Activated CD4-positive, alpha-beta T cell treated with anti-CD3 and anti-CD28 coated beads, Interleukin-2, amount 10 ng/mL, durations not matched to agents 24 days and 14 days (primary cell): Measurements from ENCODE around the gene MCUR1. TPM values are rescaled to one million over a fixed set of nuclear protein-coding genes. Genes with fewer than 3 reads are reported as not detected.
"Not testable (repeated sequence)": the region's sequence is repeated elsewhere in the genome, so short reads cannot be mapped to it uniquely, and the experiment has no call there.

Source experiments
- DNase-seq: peaks from one replicate; pipeline ENCODE4 v3.0.0; 2022
- H3K27ac Mint-ChIP-seq: one replicate; pipeline ENCODE4 v1.8.0; 2022; ENCODE audit warnings: mild to moderate bottlenecking, mixed read lengths
- H3K27me3 Mint-ChIP-seq: one replicate; pipeline ENCODE4 v1.8.0; 2022; ENCODE audit warnings: mixed read lengths
- H3K36me3 Mint-ChIP-seq: one replicate; pipeline ENCODE4 v1.8.0; 2022; ENCODE audit warnings: low read depth, mild to moderate bottlenecking, mixed read lengths
- H3K4me1 Mint-ChIP-seq: one replicate; pipeline ENCODE4 v1.8.0; 2021; ENCODE audit warnings: mixed read lengths
- H3K4me3 Mint-ChIP-seq: one replicate; pipeline ENCODE4 v1.8.0; 2022; ENCODE audit warnings: mild to moderate bottlenecking, moderate library complexity, mixed read lengths
- H3K9me3 Mint-ChIP-seq: one replicate; pipeline ENCODE4 v1.8.0; 2021; ENCODE audit warnings: mixed read lengths
- intact Hi-C: fragments of 100-400 bp; cut with micrococcal nuclease; formaldehyde crosslinking; loops from one replicate; pipeline ENCODE4 v1.15.1; 2023
- total RNA-seq: library from RNA; stranded (reverse); gene quantifications from 2 replicates; pipeline ENCODE4 v1.2.3, GENCODE V29; 2022

Gene MCUR1
- total RNA-seq, 1 donor from 2014 or later, result 43.7 TPM

DNA sequence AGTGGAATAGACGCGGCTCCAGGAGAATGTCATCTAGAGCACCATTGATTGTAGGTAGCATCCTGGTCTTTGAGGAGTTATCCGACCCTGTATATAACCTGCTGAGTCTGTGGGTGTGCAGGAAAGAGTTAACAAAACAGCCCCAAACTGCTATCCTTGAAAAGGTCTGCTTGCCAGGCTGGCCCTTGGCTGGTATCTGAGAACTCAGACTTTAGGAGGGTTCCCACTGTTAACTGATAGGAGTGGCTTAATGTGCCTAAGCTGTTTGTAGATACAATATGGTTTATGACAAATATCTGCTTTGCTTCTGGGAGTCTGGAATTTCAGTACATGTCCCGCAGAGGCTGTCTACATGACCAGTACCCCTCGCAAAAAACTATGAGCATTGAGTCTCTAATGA, 27.6 kb upstream of the MCUR1 start:
- intact Hi-C loops, result no loop called here
- no peaks in the 10 kb centered on the region for H3K36me3 Mint-ChIP-seq
- no peak overlapping the region for H3K4me3 Mint-ChIP-seq
- peaks cover under 1% of the 10 kb centered on the region for H3K9me3 Mint-ChIP-seq
- peaks cover 4% of the 10 kb centered on the region for H3K27me3 Mint-ChIP-seq
- H3K27ac Mint-ChIP-seq, result no peak overlapping the region
- DNase-seq, result no peak
- peaks cover 4% of the 10 kb centered on the region for H3K4me1 Mint-ChIP-seq

DNA sequence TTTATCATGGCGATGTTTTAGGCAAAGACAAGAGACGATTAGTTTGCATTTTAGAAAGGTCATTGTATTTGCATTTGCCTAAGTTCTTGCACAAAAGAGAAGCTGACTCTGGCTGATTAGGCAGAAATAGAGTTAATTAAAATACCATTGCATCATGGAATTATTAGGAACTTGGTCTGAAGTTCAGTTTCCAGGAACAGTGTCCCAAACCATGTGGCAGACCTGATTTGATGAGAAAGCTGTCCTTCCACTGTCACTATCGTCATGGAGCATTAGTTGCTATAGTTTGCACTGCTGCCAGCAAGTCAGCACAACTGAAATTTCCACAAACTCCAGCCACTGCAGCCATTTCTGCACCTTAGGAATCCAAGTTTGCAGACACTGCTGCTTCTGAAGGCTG, 24.3 kb upstream of the MCUR1 start:
- intact Hi-C loops, result no loop called here
- Mint-ChIP-seq H3K4me3 (no peak overlapping the region), H3K27me3 (peaks cover 10% of the 10 kb centered on the region), H3K4me1 (peaks cover 4% of the 10 kb centered on the region), H3K36me3 (no peaks in the 10 kb centered on the region), H3K27ac (no peak overlapping the region), H3K9me3 (peaks cover 6% of the 10 kb centered on the region)
- no peak for DNase-seq

DNA sequence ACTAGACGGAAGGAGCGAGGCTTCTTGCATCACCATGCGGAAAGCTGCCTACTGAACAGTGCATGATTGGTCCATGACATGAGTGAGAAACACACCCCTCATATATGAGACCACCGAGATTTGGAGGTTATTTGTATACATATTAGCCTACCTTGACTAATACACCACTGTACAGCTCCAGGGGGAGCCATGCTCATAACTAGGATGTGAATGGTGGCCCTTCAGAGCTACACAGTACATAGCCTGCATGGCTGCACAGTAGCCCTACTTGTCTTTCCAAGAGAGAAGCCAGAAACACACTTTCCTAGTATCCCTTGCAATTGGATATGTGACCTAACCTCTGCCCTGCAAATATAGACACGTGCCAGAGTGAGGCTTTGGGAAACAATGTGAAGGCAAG, 21.8 kb upstream of the MCUR1 start:
- intact Hi-C loops, result no loop called here
- no peaks in the 10 kb centered on the region for H3K36me3 Mint-ChIP-seq
- peaks cover 8% of the 10 kb centered on the region for H3K9me3 Mint-ChIP-seq
- H3K4me1 Mint-ChIP-seq, result peaks cover 2% of the 10 kb centered on the region
- H3K4me3 Mint-ChIP-seq, result no peak overlapping the region
- no peak overlapping the region for H3K27ac Mint-ChIP-seq
- DNase-seq, result no peak
- H3K27me3 Mint-ChIP-seq, result peaks cover 10% of the 10 kb centered on the region

DNA sequence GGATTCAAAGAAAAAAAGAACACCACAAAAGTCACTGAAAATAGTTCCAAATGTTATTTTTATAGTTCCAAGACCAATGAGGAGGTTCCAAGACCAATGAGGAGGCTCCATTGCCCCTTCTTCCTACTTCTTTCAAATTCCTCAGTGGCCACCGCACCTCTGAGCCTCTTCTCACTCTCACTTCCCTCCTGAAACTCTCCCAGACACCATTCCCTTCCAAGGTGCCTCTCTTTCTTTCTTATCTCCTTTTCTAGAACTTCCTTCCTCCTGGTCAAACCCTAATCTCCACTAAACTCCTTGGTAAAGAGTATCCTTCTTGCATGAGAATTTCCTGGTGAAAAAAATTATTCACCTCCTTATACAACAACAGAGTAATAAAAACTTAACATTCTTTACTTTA, 20.4 kb upstream of the MCUR1 start:
- peaks cover 10% of the 10 kb centered on the region for H3K27me3 Mint-ChIP-seq
- peaks cover 2% of the 10 kb centered on the region for H3K4me1 Mint-ChIP-seq
- no peak overlapping the region for H3K4me3 Mint-ChIP-seq
- H3K27ac Mint-ChIP-seq, result no peak overlapping the region
- no peak for DNase-seq
- H3K36me3 Mint-ChIP-seq, result no peaks in the 10 kb centered on the region
- H3K9me3 Mint-ChIP-seq, result peaks cover 8% of the 10 kb centered on the region
- intact Hi-C loops, result no loop called here

DNA sequence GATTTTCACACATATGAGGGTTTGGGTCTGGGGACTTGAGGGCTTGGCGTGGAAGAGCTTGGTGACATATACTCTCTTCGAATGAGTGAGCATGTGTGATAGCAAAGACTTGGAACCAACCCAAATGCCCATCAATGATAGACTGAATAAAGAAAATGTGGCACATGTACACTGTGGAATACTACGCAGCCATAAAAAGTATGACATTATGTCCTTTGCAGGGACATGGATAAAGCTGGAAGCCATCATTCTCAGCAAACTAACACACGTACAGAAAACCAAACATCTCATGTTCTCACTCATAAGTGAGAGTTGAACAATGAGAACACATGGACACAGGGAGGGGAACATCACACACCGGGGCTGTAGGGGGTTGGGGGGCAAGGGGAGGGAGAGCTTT, 19.7 kb upstream of the MCUR1 start:
- peaks cover 10% of the 10 kb centered on the region for H3K27me3 Mint-ChIP-seq
- intact Hi-C loops, H3K4me1 Mint-ChIP-seq, DNase-seq, H3K27ac Mint-ChIP-seq, H3K36me3 Mint-ChIP-seq, H3K9me3 Mint-ChIP-seq, H3K4me3 Mint-ChIP-seq: not testable (repeated sequence)

DNA sequence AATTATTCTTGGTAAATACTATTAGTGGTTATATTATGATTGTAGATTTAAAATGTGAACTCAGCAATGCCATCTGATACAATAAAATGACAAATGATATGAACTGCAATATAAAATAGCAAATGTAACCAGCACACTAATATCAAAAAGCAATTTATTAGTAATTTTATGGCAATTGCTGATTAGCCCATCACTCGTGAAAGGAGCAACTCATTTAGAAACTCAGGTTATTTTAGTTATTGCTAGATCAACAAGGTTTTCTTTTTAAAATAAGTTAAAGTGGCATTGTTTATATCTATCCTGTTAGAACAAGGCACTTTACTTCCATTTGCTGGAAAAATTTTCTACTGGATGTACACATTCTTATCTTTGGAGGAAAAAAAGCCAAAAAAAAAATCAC, 18.4 kb upstream of the MCUR1 start:
- H3K27me3 Mint-ChIP-seq, result peaks cover 13% of the 10 kb centered on the region
- H3K9me3 Mint-ChIP-seq, result peaks cover 8% of the 10 kb centered on the region
- no peaks in the 10 kb centered on the region for H3K36me3 Mint-ChIP-seq
- H3K4me1 Mint-ChIP-seq, result peaks cover 2% of the 10 kb centered on the region
- DNase-seq, result no peak
- no peak overlapping the region for H3K27ac Mint-ChIP-seq
- H3K4me3 Mint-ChIP-seq, result no peak overlapping the region
- intact Hi-C loops, result no loop called here

DNA sequence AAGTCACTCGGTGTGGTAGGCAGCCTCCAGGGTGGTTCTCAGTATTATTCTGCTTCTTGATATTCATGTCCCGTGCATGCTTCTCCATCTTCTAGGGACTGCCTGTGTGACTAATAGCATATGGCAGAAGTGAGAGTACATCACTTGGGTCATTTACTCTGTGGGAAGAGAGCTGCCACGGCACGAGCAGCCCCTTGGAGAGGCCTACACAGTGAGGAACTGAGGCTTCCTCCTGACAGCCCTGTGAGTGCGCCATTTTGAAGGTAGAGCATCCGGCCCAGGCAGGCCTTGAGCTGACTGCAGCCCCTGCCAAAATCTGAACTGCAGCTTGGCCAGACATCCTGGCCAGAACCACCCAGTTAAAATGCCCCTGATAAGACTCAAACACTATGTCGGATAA, 17.3 kb upstream of the MCUR1 start:
- peaks cover 3% of the 10 kb centered on the region for H3K4me1 Mint-ChIP-seq
- H3K9me3 Mint-ChIP-seq, result peaks cover 4% of the 10 kb centered on the region
- H3K36me3 Mint-ChIP-seq, result no peaks in the 10 kb centered on the region
- no peak overlapping the region for H3K4me3 Mint-ChIP-seq
- no peak overlapping the region for H3K27ac Mint-ChIP-seq
- peaks cover 11% of the 10 kb centered on the region for H3K27me3 Mint-ChIP-seq
- intact Hi-C loops, result no loop called here
- DNase-seq, result no peak

DNA sequence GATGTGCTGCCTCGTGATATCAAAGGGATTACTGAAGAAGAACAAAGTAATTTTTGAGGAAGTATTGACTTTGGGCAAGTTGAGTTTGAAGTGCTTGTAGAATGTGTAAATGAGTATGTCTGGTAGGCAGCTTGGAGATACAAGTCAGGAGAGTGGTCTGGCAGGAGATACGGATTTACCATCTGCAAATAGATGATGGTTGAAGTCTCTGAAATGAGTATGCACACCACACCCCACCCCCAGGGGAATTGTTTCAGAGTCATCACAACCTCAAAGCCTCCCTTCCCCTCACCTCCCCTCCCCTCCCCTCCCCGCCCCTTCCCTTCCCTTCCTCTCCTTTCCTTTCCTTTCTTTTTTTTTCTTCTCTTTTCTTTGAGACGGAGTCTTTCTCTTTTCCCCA, 16.4 kb upstream of the MCUR1 start:
- H3K4me1 Mint-ChIP-seq, result peaks cover 3% of the 10 kb centered on the region
- H3K27ac Mint-ChIP-seq, result no peak overlapping the region
- H3K27me3 Mint-ChIP-seq, result peaks cover 11% of the 10 kb centered on the region
- intact Hi-C loops, result no loop called here
- H3K36me3 Mint-ChIP-seq, result no peaks in the 10 kb centered on the region
- H3K4me3 Mint-ChIP-seq, result no peak overlapping the region
- DNase-seq, result no peak
- H3K9me3 Mint-ChIP-seq, result peaks cover 4% of the 10 kb centered on the region

DNA sequence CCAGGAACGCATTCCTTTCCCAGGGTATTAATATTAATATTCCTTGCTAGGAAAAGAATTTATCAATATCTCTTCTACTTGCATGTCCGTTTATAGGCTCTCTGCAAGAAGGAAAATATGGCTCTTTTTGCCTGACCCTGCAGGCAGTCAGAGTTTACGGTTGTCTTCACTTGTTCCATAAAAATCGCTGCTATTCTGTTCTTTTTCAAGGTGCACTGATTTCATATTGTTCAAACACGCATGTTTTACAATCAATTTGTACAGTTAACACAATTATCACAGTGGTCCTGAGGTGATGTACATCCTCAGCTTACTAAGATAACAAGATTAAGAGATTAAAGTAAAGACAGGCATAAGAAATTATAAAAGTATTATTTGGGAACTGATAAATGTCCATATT, 15.1 kb upstream of the MCUR1 start:
- H3K27me3 Mint-ChIP-seq, H3K27ac Mint-ChIP-seq, H3K4me3 Mint-ChIP-seq, intact Hi-C loops, H3K36me3 Mint-ChIP-seq, H3K9me3 Mint-ChIP-seq, DNase-seq, H3K4me1 Mint-ChIP-seq: not testable (repeated sequence)

DNA sequence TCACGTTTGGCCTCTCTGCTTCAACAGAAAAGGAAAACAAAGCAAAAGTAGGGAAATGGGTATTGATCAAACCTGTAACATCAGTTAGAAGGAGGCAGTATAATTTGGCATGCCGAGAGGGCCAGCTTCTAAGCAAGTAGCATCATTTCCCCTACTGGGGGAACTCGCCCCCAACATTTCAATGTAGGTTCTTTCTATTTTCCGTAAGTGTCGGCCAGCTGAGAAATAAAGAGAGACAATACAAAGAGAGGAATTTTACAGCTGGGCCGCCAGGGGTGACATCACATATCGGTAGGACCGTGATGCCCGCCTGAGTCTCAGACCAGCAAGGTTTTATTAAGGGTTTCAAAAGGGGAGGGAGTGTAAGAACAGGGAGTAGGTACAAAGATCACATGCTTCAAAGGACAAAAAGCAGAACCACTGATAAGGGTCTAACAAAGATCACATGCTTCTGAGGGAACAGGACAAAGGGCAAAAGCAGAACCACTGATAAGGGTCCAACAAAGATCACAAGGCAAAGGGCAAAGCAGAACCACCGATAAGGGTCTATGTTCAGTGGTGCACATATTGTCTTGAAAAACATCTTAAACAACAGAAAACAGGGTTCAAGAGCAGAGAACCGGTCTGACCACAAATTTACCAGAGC, 14.4 kb upstream of the MCUR1 start:
- DNase-seq, H3K36me3 Mint-ChIP-seq, intact Hi-C loops, H3K4me3 Mint-ChIP-seq, H3K27ac Mint-ChIP-seq, H3K4me1 Mint-ChIP-seq, H3K9me3 Mint-ChIP-seq: not testable (repeated sequence)
- peaks cover 10% of the 10 kb centered on the region for H3K27me3 Mint-ChIP-seq

DNA sequence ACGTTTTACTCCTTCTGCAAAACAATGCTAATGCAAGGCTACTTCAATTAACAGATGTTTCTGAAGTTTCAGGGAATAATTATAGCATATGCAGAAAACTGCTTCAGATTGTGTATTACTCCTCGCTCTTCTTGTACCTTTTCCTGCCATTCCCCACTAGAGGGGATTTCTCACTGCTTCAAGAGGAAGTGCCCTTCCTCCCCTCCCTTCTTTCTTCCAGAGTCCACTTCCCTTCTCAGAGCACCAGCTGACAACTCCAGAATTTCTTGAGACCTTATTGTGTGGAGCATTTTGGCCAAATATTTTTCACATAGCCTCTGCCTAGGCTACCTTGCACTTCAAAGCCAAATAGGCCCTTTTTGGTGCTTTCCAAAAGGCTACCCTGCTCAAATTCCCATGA, 12.7 kb upstream of the MCUR1 start:
- peaks cover 3% of the 10 kb centered on the region for H3K4me1 Mint-ChIP-seq
- no peak overlapping the region for H3K4me3 Mint-ChIP-seq
- peaks cover 17% of the 10 kb centered on the region for H3K27me3 Mint-ChIP-seq
- no peak overlapping the region for H3K27ac Mint-ChIP-seq
- DNase-seq, result no peak
- no peaks in the 10 kb centered on the region for H3K9me3 Mint-ChIP-seq
- intact Hi-C loops, result no loop called here
- no peaks in the 10 kb centered on the region for H3K36me3 Mint-ChIP-seq

DNA sequence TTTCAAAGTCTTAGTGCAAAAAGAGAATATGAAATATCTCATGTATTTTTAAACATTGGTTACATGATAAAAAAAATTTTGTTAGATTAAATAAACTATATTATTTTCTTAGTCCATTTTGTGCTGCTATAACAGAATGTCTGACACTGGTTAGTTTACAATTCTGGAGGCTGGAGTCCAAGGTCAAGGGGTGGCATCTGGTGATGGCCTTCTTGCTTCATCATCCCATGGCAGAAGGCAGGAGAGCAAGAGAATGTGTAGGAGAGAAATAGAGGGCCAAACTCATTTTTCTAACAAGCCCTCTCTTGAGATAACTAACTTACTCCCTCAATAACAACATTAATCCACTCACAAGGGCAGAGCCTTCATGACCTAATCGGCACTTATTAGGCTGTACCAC, 11.5 kb upstream of the MCUR1 start:
- H3K36me3 Mint-ChIP-seq, result no peaks in the 10 kb centered on the region
- intact Hi-C loops, result no loop called here
- no peak for DNase-seq
- no peak overlapping the region for H3K27ac Mint-ChIP-seq
- no peak overlapping the region for H3K4me3 Mint-ChIP-seq
- H3K27me3 Mint-ChIP-seq, result peaks cover 21% of the 10 kb centered on the region
- H3K4me1 Mint-ChIP-seq, result peaks cover 3% of the 10 kb centered on the region
- H3K9me3 Mint-ChIP-seq, result no peaks in the 10 kb centered on the region

DNA sequence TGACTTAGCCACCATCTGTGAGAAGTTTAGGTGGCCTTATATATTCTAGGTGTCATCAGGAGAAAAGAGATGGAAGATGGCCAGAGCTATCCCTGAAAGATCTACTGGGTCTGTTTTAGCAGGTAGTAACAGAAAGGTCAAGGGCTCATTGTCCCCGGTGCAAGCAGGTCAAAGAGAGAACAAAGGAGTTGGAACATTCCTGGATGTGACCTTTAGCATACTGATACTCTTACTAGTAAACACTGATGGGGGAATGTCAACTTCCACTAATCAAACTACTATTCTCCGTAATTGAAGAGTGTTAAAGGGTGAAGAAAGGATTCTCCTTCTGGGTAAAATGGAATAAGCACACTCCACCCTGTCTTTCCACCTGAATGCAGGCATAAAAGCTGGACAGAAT, 4.0 kb upstream of the MCUR1 start:
- no peak for DNase-seq
- H3K4me1 Mint-ChIP-seq, result peaks cover 7% of the 10 kb centered on the region
- peaks cover 23% of the 10 kb centered on the region for H3K27me3 Mint-ChIP-seq
- intact Hi-C loops, result loop anchor here (10.0 kb wide), 2 partner anchors 326 to 464 kb away; no protein-coding TSS in a partner anchor
- no peak overlapping the region for H3K27ac Mint-ChIP-seq
- no peaks in the 10 kb centered on the region for H3K36me3 Mint-ChIP-seq
- H3K4me3 Mint-ChIP-seq, result no peak overlapping the region
- H3K9me3 Mint-ChIP-seq, result no peaks in the 10 kb centered on the region

DNA sequence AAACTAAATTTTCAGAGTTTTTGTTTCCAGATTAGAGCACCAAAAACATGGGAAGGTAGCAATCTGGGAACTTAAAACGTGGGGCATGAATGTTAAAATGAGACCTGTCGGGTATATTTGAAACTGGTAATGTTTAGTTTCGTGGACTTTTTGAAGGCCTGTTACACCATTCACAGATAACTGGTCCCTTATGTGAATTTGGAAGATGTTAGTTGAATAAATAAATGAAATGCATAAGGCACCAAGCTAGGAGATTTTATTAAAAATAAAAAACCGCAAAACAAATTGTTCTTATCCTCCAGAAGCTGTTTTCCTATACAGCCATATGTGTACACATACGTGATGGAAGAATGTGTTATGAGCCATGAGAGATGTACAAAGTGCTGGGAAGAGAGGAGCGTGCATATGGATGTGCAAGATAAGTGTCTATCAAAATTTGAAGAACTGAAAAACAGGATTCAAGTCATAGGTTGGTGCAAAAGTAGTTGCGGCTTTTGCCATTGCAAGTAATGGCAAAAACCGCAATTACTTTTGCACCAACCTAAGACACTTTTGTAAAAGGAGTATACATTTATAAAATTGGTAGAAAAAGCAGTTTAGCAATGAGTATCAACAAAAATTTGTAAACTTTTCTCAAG, 700 bp upstream of the MCUR1 start:
- Mint-ChIP-seq H3K27me3 (peaks cover 16% of the 10 kb centered on the region), H3K36me3 (no peaks in the 10 kb centered on the region), H3K4me1 (peaks cover 28% of the 10 kb centered on the region), H3K4me3 (peak overlapping the region; percentile 79), H3K27ac (peak overlapping the region; percentile 84), H3K9me3 (no peaks in the 10 kb centered on the region)
- no peak for DNase-seq
- intact Hi-C loops, result loop anchor here (1.0 to 10.0 kb wide), 8 partner anchors 20 to 460 kb away; partner anchors contain the start of genes CD83, NOL7 and SIRT5
